T47D (cell line): ENCODE data around the gene GZMH.
"Not testable (repeated sequence)": the region's sequence is repeated elsewhere in the genome, so short reads cannot be mapped to it uniquely, and the experiment has no call there.

Experiments used
- DNase-seq, 2 experiments: peaks; one replicate each; pipeline versions ENCODE4 v3.0.0 to v3.0.0-alpha.2; 2011 to 2012; ENCODE audit warnings: low read depth in 1 of 2, low spot score in 1 of 2
- JUND ChIP-seq: IDR thresholded peaks from 2 replicates; pipeline ENCODE4 v1.6.1; 2012; ENCODE audit warnings: low read depth
- in situ Hi-C: cut with HindIII; loops from 2 replicates; pipeline ENCODE4 v1.10.0; 2016; ENCODE audit warnings: low sequenced_read_pairs, low pct_unique_long_range_greater_than_20kb

The GZMH gene

GRCh38 chr14:24609655-24610344, at the start of gene GZMH:
Gene GZMH, minus strand, starts transcription at chr14:24609685. Its CDS starts 72 bp downstream, at chr14:24609613.
- no peak for TF ChIP-seq JUND
- no peak for DNase-seq
- in situ Hi-C loops, result no loop called here

- DNase-seq, in situ Hi-C loops: not testable (repeated sequence)
These were observed 38.9 kb upstream of the GZMH start for GRCh38 chr14:24648361-24648760.

GRCh38 chr14:24639905-24640304, 30.4 kb upstream of the GZMH start:
- TF ChIP-seq JUND, result no peak
- in situ Hi-C loops, result no loop called here
- no peak for DNase-seq

- in situ Hi-C loops, result no loop called here
- no peak for TF ChIP-seq JUND
- DNase-seq, result no peak
These were observed 29.8 kb upstream of the GZMH start for GRCh38 chr14:24639270-24639669.

GRCh38 chr14:24634158-24634557, 24.7 kb upstream of the GZMH start, which contains the start of gene GZMB:
Gene GZMB, minus strand, starts transcription at chr14:24634190. Its CDS starts 30 bp downstream, at chr14:24634160.
- in situ Hi-C loops, result no loop called here
- TF ChIP-seq JUND, result no peak
- DNase-seq, result no peak

GRCh38 chr14:24633353-24633752, 23.9 kb upstream of the GZMH start:
- no peak for TF ChIP-seq JUND
- no peak for DNase-seq
- in situ Hi-C loops, result no loop called here

- TF ChIP-seq JUND, result no peak
- in situ Hi-C loops, result no loop called here
- DNase-seq, result no peak
These were observed 23.3 kb upstream of the GZMH start for GRCh38 chr14:24632761-24633160.

- DNase-seq, result no peak
- in situ Hi-C loops, result no loop called here
- no peak for TF ChIP-seq JUND
These were observed 22.9 kb upstream of the GZMH start for GRCh38 chr14:24632336-24632735.

GRCh38 chr14:24631749-24632335, 22.4 kb upstream of the GZMH start:
- in situ Hi-C loops, result no loop called here
- TF ChIP-seq JUND, result no peak
- no peak for DNase-seq

GRCh38 chr14:24630872-24631477, 21.5 kb upstream of the GZMH start:
- in situ Hi-C loops, result no loop called here
- no peak for TF ChIP-seq JUND
- DNase-seq, result peak in 1 of 2 experiments; percentile 59

- no peak for DNase-seq
- in situ Hi-C loops, result no loop called here
- TF ChIP-seq JUND, result no peak
These were observed 20.8 kb upstream of the GZMH start for GRCh38 chr14:24630087-24630871.

GRCh38 chr14:24629521-24629920, 20.0 kb upstream of the GZMH start:
- no peak for DNase-seq
- in situ Hi-C loops, result no loop called here
- no peak for TF ChIP-seq JUND

- no peak for DNase-seq
- in situ Hi-C loops, result no loop called here
- no peak for TF ChIP-seq JUND
These were observed 4.3 kb upstream of the GZMH start for GRCh38 chr14:24613747-24614146.
